ENCODE measurements around the gene CENATAC.

Gene CENATAC

DNA sequence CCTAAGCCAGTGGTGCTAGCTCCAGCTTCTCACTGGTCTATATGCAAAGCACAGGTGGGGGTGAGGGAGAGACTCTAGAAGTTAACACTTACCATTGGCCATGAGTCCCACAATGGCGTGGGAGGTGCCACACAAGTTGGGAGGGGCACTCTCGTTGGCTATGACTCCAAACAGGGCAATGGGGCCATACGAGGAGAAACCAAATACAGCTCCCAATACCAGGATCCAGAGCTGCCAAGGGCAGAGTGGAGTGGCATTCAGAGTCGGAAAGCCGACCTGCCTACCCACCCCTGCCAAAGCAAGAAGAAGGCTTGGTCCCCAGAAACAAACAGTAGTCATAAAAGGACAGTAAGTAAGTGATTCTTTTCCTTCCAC lies 27.1 kb downstream of the CENATAC start:
- TF ChIP-seq, protein P1, sequence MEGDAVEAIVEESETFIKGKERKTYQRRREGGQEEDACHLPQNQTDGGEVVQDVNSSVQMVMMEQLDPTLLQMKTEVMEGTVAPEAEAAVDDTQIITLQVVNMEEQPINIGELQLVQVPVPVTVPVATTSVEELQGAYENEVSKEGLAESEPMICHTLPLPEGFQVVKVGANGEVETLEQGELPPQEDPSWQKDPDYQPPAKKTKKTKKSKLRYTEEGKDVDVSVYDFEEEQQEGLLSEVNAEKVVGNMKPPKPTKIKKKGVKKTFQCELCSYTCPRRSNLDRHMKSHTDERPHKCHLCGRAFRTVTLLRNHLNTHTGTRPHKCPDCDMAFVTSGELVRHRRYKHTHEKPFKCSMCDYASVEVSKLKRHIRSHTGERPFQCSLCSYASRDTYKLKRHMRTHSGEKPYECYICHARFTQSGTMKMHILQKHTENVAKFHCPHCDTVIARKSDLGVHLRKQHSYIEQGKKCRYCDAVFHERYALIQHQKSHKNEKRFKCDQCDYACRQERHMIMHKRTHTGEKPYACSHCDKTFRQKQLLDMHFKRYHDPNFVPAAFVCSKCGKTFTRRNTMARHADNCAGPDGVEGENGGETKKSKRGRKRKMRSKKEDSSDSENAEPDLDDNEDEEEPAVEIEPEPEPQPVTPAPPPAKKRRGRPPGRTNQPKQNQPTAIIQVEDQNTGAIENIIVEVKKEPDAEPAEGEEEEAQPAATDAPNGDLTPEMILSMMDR (IDR thresholded peaks at IDR 0.05; ENCODE audit: low read depth, low read length) = no peak

DNA sequence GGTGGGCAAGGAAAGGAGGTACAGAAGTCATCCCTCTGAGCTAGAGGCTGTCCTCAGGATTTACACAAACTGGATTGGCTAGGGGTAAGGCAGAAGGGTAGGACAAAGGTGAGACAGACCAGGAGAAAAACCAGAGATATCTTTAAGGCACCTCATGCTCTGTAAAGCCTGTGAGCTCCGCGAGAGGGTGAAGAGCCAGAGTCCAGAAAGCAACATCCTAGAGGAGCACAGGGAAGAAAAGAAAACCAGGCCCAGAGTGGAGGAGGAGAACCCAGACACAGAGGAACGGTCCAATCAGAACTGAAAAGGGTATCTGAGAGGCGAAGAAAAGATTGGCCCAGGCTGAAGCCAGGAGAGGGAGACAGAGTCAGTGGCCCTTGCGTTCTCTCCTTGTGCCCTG lies 27.6 kb downstream of the CENATAC start:
- TF ChIP-seq, protein P1 (IDR thresholded peaks at IDR 0.05; ENCODE audit: low read depth, low read length) = no peak
- DNase-seq (ENCODE audit: extremely low read depth, low read depth) = no peak

More for the DNA sequence above, 27.1 kb downstream of the CENATAC start:
- DNase-seq (ENCODE audit: extremely low read depth, low read depth) = no peak

DNA sequence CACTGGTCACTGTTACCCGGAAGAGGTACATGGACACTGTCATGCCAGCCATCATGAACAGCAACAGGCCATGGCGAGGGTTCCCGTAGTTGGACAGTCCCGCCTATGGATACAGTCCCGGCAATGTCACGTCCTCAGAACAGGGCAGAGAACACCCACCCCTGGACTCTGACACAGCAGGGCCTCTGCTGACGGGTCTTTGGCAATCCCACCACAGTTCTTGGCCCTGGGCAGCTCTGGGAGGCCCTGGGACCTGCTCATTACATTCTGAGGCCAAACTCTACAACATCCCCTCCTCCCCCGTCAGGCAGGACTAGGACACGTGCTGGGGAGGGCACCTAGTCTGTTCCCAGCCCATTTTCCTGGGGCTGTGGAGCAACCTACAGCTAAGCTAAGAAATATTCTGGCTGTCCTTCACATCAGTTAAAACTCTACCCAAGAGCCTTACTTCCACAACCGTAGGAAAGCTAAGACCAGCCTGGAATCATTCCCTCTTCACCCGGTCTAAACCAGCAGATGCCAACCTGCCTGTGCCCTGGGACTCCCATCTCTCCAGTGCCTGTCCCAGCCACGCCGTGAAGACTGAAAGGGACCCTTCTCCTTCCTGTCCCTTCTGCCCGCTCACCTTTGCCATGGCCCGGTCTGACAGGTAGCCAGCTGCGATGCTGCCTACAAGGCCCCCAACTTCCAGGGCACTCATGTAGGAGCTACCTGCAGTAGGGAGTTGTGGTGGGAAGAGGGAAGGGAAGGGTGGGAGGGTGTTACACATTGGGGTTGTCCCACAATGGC lies 28.2 kb downstream of the CENATAC start:
- TF ChIP-seq, protein P1 (IDR thresholded peaks at IDR 0.05; ENCODE audit: low read depth, low read length) = no peak
- DNase-seq (ENCODE audit: extremely low read depth, low read depth) = no peak

DNA sequence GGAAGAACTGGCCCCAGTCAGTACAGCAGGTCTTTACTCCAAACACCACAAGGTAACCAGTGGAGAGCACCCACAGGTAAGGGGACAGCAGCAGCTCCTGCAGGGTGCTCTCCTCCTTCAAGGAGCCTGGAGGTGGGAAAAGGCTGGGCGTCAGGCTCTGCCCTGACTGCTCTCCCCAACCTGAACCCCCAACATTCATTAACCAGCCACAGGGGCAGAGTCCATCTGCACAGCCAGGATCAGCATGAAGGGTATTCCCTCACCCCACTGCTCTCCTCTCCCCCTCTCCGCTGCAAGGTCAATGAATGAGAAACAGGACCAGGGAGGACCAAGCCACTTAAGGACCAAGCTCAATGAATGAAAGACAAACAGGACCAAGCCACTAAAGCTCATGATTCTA lies 29.0 kb downstream of the CENATAC start:
- no peak for DNase-seq (ENCODE audit: extremely low read depth, low read depth)
- TF ChIP-seq, protein P1 (IDR thresholded peaks at IDR 0.05; ENCODE audit: low read depth, low read length) = no peak

DNA sequence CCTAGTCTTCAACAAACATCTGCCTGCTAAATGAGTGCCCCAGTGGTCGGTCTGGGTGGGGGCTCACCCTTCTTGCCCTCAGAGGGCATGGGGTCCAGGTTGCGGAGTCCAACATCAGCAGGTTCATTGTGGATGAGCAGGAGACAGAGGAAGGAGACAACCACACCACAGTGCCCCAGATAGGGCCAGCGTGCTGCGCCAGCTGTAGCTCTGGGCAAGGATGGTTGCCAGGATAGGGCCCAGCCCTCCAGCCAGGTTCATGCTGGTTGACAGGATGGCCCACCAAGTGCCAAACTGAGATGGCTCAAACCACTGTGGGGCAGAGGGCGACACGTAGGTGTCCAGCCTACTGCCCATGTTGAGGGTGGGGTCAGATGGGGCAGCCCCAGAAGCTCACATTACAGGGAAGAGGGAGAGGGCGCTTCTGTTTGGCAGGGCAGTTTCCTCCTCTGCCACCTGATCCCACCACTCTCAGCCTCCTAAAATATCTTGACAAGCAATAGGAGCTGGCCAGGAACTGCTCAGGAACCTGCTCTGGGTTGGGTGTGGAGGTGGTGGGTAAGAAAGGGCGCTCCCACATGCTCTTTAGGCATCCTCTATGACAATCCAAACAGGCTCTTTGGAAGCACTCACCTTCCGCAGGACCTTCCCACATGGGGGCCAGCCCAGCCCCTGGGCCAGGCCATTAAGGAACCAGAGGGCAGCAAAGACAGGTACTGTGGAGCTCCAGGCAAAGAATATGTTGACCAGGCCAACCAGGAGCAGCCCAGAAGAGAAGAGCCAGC lies 29.8 kb downstream of the CENATAC start:
- no peak for DNase-seq (ENCODE audit: extremely low read depth, low read depth)
- TF ChIP-seq, protein P1 (IDR thresholded peaks at IDR 0.05; ENCODE audit: low read depth, low read length) = no peak

DNA sequence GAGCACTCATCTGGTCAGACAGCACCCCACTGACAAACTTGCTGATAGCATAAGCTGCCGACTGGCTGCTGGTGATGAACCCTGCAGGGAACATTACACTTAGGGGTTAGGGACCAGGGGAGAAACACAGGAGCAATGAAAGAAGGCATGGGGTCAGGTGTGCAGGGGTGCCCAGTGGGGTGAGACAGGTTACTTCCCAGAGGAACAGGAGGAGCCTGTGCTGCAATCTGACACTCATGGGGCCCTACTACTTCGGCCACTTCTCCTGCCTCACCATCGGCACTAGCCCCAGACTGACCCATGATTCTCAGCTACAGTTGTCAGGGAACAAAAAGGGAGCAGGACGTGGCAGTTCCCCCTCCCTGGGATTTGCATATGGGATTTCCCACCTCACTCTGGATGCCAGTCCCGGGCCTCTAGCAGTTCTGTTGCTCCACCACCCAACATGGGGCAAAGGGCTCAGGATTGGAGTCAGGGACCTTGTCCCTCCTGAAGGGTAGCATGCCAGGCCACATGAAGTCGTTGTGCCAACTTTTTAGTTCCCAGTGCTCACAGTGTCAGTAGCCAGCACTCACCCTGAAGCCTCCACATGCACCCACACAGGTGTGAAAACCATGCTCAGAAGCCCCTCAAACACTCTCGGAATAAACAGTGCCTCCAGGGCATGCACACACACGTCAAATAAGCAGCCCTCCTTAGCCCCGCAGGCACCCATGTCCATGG lies 30.6 kb downstream of the CENATAC start:
- TF ChIP-seq, protein P1 (IDR thresholded peaks at IDR 0.05; ENCODE audit: low read depth, low read length) = no peak
- DNase-seq (ENCODE audit: extremely low read depth, low read depth) = no peak

DNA sequence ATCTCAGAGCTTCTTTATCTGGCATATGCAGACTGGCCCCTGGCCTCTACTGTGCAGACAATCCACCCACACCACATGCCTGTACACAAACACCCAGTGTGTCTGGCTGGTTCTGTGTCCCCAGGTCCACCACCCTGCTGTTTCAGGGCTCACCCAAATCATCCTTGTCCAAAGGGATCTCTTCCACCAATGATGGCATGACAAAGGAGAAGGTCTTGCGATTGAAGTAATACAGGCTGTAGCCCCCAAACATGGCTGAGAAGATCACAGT lies 31.1 kb downstream of the CENATAC start:
- no peak for DNase-seq (ENCODE audit: extremely low read depth, low read depth)
- TF ChIP-seq, protein P1 (IDR thresholded peaks at IDR 0.05; ENCODE audit: low read depth, low read length) = no peak

All from AG09319 (cell line).